GM12872 (cell line): Measurements from ENCODE around the gene CPNE5.

ENCODE experiments used
- TF ChIP-seq, protein P1 (sequence below): IDR thresholded peaks from 3 replicates; pipeline ENCODE4 v1.5.1; 2011; ENCODE audit warnings: low read depth, mild to moderate bottlenecking, low read length, moderate library complexity; ENCODE audit not compliant: insufficient read depth

CPNE5 gene

DNA sequence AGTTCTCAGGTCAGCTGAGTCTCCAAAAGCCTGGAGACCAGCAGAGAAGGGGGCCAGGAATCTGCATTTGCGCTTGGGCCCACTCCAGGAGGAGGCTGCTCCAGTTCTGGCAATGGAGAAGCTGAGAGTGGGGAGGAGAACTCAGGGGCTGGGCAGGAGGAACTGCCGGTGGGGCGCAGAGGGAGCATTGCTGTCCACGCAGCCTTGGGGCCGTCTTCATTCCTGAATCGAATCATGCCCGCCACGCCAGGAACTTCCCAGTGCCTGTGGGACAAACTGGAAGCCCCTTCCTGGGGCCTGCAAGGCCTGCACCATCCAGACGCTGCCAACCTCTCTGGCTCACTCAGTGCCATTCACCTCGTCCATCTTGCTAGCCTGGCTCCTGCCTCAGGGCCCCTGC is 124.7 kb downstream of the CPNE5 start:
- TF ChIP-seq, protein P1, sequence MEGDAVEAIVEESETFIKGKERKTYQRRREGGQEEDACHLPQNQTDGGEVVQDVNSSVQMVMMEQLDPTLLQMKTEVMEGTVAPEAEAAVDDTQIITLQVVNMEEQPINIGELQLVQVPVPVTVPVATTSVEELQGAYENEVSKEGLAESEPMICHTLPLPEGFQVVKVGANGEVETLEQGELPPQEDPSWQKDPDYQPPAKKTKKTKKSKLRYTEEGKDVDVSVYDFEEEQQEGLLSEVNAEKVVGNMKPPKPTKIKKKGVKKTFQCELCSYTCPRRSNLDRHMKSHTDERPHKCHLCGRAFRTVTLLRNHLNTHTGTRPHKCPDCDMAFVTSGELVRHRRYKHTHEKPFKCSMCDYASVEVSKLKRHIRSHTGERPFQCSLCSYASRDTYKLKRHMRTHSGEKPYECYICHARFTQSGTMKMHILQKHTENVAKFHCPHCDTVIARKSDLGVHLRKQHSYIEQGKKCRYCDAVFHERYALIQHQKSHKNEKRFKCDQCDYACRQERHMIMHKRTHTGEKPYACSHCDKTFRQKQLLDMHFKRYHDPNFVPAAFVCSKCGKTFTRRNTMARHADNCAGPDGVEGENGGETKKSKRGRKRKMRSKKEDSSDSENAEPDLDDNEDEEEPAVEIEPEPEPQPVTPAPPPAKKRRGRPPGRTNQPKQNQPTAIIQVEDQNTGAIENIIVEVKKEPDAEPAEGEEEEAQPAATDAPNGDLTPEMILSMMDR: no peak

DNA sequence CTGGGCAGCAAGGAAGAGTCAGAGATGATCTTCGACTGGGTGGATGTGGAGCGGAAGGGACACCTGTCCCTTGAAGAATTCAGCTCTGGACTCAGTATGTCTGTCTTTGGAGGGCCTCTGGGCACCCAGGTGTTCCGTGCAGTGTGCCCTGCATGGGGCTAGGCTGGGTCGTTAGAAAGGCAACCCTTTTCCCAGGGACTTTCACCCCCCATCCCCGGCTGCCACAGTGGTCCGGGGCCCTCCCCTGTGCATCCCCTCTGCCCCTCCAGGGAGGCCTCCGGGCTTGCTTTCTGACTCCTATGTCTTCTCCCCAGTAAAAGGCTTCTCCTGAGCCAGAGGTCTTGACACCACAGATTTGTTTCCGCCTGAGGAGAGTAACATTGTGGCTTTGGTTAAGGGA is 125.4 kb downstream of the CPNE5 start:
- TF ChIP-seq, protein P1: no peak

DNA sequence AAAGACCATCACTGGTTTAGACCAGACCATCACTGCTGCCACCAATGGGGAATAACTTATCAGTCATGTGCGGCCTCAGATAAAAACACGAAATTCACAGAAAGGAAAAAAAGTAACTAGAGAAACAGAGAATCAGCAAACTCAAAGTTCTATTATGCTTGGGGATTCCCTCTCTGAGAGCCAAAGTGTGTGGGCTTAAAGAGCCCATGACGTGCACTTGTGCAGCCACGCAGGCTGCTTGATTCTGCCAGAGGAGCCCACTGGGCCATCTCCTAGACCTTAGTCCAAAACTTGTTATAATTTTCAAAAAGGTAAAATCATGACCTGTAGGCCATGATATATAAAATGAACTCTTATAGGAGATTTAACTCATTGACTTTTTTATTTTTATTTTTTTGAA is 126.4 kb downstream of the CPNE5 start:
- TF ChIP-seq, protein P1: no peak

DNA sequence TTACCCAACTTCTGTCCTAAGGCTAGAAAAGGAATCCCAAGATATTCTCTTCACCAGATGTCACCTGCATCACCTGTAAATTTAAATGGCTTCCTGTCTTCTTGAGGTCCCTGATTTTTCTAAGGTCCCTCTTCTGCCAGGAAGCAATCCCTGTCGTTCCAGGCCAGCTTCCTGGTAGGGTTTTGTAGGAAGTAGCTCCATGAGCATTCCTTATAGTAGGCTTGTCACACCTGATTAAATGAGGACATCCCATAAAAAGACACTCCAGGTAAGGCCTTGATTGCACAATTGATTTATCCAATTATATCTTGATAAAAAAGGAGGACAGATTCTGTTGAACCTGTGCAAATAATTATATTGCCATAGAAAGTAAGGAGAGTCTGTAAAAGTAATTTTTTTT is 132.9 kb downstream of the CPNE5 start:
- TF ChIP-seq, protein P1: no peak

DNA sequence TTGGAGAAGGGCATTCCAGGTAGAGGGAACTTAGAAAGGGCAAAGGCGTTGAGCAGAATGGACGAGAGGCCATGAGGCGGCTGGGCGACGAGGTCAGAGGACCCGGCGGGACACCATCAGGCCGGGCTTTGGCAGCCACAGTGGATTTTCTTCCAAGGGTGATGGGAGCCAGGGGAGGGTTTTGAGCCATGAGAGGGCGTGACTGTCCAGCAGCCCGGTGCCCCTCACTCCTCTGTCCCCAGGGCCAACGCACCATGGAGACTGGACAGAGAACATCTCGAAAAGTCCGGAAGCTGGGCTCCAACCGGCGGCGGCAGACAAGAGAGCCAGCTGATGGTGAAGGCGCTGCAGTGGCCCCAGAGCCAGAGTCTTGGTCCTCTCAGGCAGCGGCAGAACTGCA is 135.3 kb downstream of the CPNE5 start:
- TF ChIP-seq, protein P1: no peak

DNA sequence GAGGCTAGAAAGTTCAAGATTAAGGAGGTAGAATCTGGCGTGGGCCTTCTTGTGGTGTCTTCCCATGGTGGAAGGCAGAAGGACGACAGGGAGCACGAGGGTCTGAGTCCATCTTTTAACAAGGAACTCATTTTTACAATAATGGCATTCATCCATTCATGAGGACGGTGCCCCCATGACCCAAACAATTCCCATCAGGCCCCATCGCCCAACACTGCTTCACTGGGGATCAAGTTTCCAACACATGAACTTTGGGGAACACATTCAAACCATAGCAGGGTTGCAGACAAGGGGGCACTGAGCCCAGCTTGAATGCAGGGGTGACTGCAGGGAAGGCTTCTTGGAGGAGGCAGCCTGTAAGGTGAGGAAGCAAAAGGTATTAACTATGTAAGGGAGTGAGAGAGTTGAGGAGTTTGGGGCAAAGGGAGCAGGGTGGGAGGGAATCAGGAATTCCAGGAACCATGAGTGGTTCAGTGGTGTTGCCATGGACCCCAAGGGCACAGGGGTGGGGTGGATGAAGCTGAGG is 136.1 kb downstream of the CPNE5 start:
- TF ChIP-seq, protein P1: no peak

DNA sequence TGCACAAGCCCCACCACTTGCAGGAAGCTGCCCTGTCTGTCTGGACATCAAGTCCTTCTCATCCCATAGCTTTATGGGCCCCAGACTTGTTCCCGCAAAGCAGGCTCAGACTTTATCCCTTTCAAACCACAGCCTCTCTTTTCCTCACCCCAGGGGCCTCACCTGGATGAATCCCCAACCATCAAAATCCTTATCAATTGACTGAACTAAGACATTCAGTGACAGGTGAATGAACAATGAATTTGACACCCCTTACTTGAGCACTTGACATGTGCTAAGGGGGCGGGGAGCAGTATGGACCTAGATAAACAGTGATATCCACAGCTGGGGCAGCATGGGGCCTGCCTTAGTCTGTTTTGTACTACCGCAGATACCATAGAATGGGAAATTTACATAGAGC is 136.6 kb downstream of the CPNE5 start:
- TF ChIP-seq, protein P1: no peak
